ENCODE results near the gene ANKRD10.
"Not testable (repeated sequence)": the region's sequence is repeated elsewhere in the genome, so short reads cannot be mapped to it uniquely, and the experiment has no call there.

The ANKRD10 gene

GRCh38 chr13:110854866-110855265 is 60.0 kb downstream of the ANKRD10 start:
- Histone ChIP-seq H3K36me3 (ENCODE audit: control insufficient read depth, insufficient read depth, low read length) (no peaks in the 10 kb centered on the region), H3K27ac (ENCODE audit: low read depth, low read length) (no peak overlapping the region), H3K27me3 (ENCODE audit: control insufficient read depth, insufficient read depth, low read length) (no peaks in the 10 kb centered on the region), H3K9me3 (ENCODE audit: control insufficient read depth, insufficient read depth, low read length) (no peaks in the 10 kb centered on the region), H3K4me1 (ENCODE audit: control insufficient read depth, insufficient read depth, low read length) (peaks cover 6% of the 10 kb centered on the region; the same call in 1 of the 2 replicates), H3K9ac (ENCODE audit: low read depth, low read length) (no peak overlapping the region), H3K4me3 (ENCODE audit: low read depth, low read length) (no peak overlapping the region)

DNA sequence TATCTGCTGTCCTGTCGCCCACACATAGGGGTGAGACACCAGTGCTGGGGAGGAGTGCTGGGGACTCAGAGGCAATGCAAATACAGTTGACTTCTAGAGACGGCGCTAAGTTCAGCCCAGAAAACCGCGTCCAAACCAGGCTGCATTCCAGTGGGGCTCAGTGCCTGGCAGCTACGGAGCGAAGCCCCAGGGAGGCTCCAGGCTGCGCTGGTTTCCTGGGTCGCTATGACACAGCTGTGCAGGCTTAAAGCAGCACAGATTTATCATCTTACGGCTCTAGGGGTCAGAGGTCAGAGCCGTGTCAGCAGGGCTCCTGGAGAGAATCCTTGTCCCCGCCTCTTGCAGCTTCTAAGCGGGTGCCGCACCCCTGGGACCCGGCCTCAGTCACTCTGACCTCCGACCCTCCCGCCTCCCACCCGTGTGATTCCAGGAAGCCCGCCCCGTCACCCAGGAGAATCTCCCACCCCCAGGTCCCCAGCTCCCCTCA is 61.6 kb downstream of the ANKRD10 start:
- Histone ChIP-seq H3K4me1 (ENCODE audit: control insufficient read depth, insufficient read depth, low read length) (peaks cover 6% of the 10 kb centered on the region; the same call in 1 of the 2 replicates), H3K36me3 (ENCODE audit: control insufficient read depth, insufficient read depth, low read length) (no peaks in the 10 kb centered on the region), H3K27ac (ENCODE audit: low read depth, low read length) (no peak overlapping the region), H3K4me3 (ENCODE audit: low read depth, low read length) (no peak overlapping the region), H3K9me3 (ENCODE audit: control insufficient read depth, insufficient read depth, low read length) (no peaks in the 10 kb centered on the region), H3K27me3 (ENCODE audit: control insufficient read depth, insufficient read depth, low read length) (no peaks in the 10 kb centered on the region), H3K9ac (ENCODE audit: low read depth, low read length) (no peak overlapping the region)

GRCh38 chr13:110850840-110851239 is 64.0 kb downstream of the ANKRD10 start:
- Histone ChIP-seq H3K4me1 (ENCODE audit: control insufficient read depth, insufficient read depth, low read length) (peaks cover 6% of the 10 kb centered on the region; the same call in 1 of the 2 replicates), H3K27ac (ENCODE audit: low read depth, low read length) (no peak overlapping the region), H3K9ac (ENCODE audit: low read depth, low read length) (no peak overlapping the region), H3K27me3 (ENCODE audit: control insufficient read depth, insufficient read depth, low read length) (no peaks in the 10 kb centered on the region), H3K9me3 (ENCODE audit: control insufficient read depth, insufficient read depth, low read length) (no peaks in the 10 kb centered on the region), H3K36me3 (ENCODE audit: control insufficient read depth, insufficient read depth, low read length) (no peaks in the 10 kb centered on the region), H3K4me3 (ENCODE audit: low read depth, low read length) (no peak overlapping the region)

GRCh38 chr13:110850006-110850405 is 64.9 kb downstream of the ANKRD10 start:
- H3K9ac ChIP-seq (ENCODE audit: low read depth, low read length): no peak overlapping the region
- H3K27ac ChIP-seq (ENCODE audit: low read depth, low read length): no peak overlapping the region
- peaks cover 6% of the 10 kb centered on the region; the same call in 1 of the 2 replicates for H3K4me1 ChIP-seq (ENCODE audit: control insufficient read depth, insufficient read depth, low read length)
- no peaks in the 10 kb centered on the region for H3K27me3 ChIP-seq (ENCODE audit: control insufficient read depth, insufficient read depth, low read length)
- no peak overlapping the region for H3K4me3 ChIP-seq (ENCODE audit: low read depth, low read length)
- H3K9me3 ChIP-seq (ENCODE audit: control insufficient read depth, insufficient read depth, low read length): no peaks in the 10 kb centered on the region
- H3K36me3 ChIP-seq (ENCODE audit: control insufficient read depth, insufficient read depth, low read length): no peaks in the 10 kb centered on the region

- H3K4me3 ChIP-seq (ENCODE audit: low read depth, low read length): no peak overlapping the region
- H3K9me3 ChIP-seq (ENCODE audit: control insufficient read depth, insufficient read depth, low read length): 0 out of 2 replicates have a peak, but pooled peaks cover 4% of the 10 kb centered on the region
- H3K9ac ChIP-seq (ENCODE audit: low read depth, low read length): no peak overlapping the region
- H3K36me3 ChIP-seq (ENCODE audit: control insufficient read depth, insufficient read depth, low read length): no peaks in the 10 kb centered on the region
- no peaks in the 10 kb centered on the region for H3K27me3 ChIP-seq (ENCODE audit: control insufficient read depth, insufficient read depth, low read length)
- H3K27ac ChIP-seq (ENCODE audit: low read depth, low read length): no peak overlapping the region
- H3K4me1 ChIP-seq (ENCODE audit: control insufficient read depth, insufficient read depth, low read length): no peaks in the 10 kb centered on the region
Measured at GRCh38 chr13:110845520-110845919, 69.3 kb downstream of the ANKRD10 start.

- H3K27me3 ChIP-seq (ENCODE audit: control insufficient read depth, insufficient read depth, low read length): no peaks in the 10 kb centered on the region
- H3K9me3 ChIP-seq (ENCODE audit: control insufficient read depth, insufficient read depth, low read length): 0 out of 2 replicates have a peak, but pooled peaks cover 4% of the 10 kb centered on the region
- H3K4me1 ChIP-seq (ENCODE audit: control insufficient read depth, insufficient read depth, low read length): no peaks in the 10 kb centered on the region
- no peak overlapping the region for H3K4me3 ChIP-seq (ENCODE audit: low read depth, low read length)
- no peaks in the 10 kb centered on the region for H3K36me3 ChIP-seq (ENCODE audit: control insufficient read depth, insufficient read depth, low read length)
- no peak overlapping the region for H3K9ac ChIP-seq (ENCODE audit: low read depth, low read length)
- H3K27ac ChIP-seq (ENCODE audit: low read depth, low read length): no peak overlapping the region
Measured at GRCh38 chr13:110841846-110842245, 73.0 kb downstream of the ANKRD10 start.

- Histone ChIP-seq H3K4me3 (ENCODE audit: low read depth, low read length) (no peak overlapping the region), H3K27me3 (ENCODE audit: control insufficient read depth, insufficient read depth, low read length) (no peaks in the 10 kb centered on the region), H3K9me3 (ENCODE audit: control insufficient read depth, insufficient read depth, low read length) (0 out of 2 replicates have a peak, but pooled peaks cover 4% of the 10 kb centered on the region), H3K4me1 (ENCODE audit: control insufficient read depth, insufficient read depth, low read length) (no peaks in the 10 kb centered on the region), H3K27ac (ENCODE audit: low read depth, low read length) (no peak overlapping the region), H3K9ac (ENCODE audit: low read depth, low read length) (no peak overlapping the region), H3K36me3 (ENCODE audit: control insufficient read depth, insufficient read depth, low read length) (no peaks in the 10 kb centered on the region)
Measured at GRCh38 chr13:110841406-110841805, 73.5 kb downstream of the ANKRD10 start.

- Histone ChIP-seq H3K36me3 (ENCODE audit: control insufficient read depth, insufficient read depth, low read length) (no peaks in the 10 kb centered on the region), H3K27me3 (ENCODE audit: control insufficient read depth, insufficient read depth, low read length) (no peaks in the 10 kb centered on the region), H3K4me1 (ENCODE audit: control insufficient read depth, insufficient read depth, low read length) (no peaks in the 10 kb centered on the region), H3K27ac (ENCODE audit: low read depth, low read length) (no peak overlapping the region), H3K9me3 (ENCODE audit: control insufficient read depth, insufficient read depth, low read length) (0 out of 2 replicates have a peak, but pooled peaks cover 4% of the 10 kb centered on the region), H3K9ac (ENCODE audit: low read depth, low read length) (no peak overlapping the region), H3K4me3 (ENCODE audit: low read depth, low read length) (no peak overlapping the region)
Measured at GRCh38 chr13:110838867-110839538, 75.9 kb downstream of the ANKRD10 start.

DNA sequence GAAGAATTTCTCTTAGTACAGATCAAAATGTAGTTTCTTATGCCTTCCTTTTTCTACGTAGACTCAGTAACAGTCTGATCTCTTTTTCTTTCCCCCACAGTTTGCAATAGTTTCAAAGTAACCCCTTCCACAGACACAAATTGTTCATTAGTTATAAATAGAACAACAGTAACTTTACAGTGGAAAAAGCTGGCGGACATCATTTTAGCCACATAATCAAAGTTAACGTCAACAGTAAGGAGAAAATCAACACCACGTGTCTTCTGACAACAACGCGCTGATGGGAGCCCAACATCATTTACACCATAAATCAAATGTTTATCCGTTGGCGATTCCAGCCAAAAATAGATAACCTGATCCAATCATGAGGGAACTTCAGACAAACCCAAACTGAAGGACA is 76.8 kb downstream of the ANKRD10 start:
- Histone ChIP-seq H3K27me3 (ENCODE audit: control insufficient read depth, insufficient read depth, low read length) (no peaks in the 10 kb centered on the region), H3K9me3 (ENCODE audit: control insufficient read depth, insufficient read depth, low read length) (0 out of 2 replicates have a peak, but pooled peaks cover 4% of the 10 kb centered on the region), H3K4me1 (ENCODE audit: control insufficient read depth, insufficient read depth, low read length) (no peaks in the 10 kb centered on the region), H3K9ac (ENCODE audit: low read depth, low read length) (no peak overlapping the region), H3K4me3 (ENCODE audit: low read depth, low read length) (no peak overlapping the region), H3K27ac (ENCODE audit: low read depth, low read length) (no peak overlapping the region), H3K36me3 (ENCODE audit: control insufficient read depth, insufficient read depth, low read length) (no peaks in the 10 kb centered on the region)

DNA sequence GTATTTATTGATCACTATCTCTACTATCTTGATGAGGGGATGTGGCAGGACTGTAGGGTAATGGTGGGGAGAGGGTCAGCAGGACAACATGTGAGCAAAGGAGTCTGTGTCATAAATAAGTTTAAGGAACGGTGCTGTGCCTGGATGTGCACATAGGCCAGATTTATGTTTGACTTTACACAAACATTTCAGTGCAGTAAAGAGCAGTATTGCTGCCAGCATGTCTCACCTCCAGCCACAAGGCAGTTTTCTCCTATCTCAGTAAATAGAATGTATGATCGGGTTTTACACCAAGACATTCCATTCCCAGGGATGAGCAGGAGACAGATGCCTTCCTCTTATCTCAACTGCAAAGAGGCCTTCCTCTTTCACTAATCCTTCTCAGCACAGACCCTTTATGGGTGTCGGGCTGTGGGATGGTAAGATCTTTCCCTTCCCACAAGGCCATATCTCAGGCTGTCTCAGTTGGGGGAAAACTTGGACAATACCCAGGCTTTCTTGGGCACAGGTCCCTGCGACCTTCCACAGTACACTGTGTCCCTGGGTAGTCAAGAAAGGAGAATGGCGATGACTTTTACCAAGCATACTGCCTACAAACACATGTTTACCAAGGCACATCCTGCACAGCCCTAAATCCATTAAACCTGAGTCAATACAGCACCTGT is 77.3 kb downstream of the ANKRD10 start:
- not testable (repeated sequence) for H3K9me3 ChIP-seq (ENCODE audit: control insufficient read depth, insufficient read depth, low read length); H3K27me3 ChIP-seq (ENCODE audit: control insufficient read depth, insufficient read depth, low read length); H3K27ac ChIP-seq (ENCODE audit: low read depth, low read length); H3K4me3 ChIP-seq (ENCODE audit: low read depth, low read length); H3K4me1 ChIP-seq (ENCODE audit: control insufficient read depth, insufficient read depth, low read length); H3K9ac ChIP-seq (ENCODE audit: low read depth, low read length); H3K36me3 ChIP-seq (ENCODE audit: control insufficient read depth, insufficient read depth, low read length)

GRCh38 chr13:110836605-110836903 is 78.3 kb downstream of the ANKRD10 start:
- no peaks in the 10 kb centered on the region for H3K36me3 ChIP-seq (ENCODE audit: control insufficient read depth, insufficient read depth, low read length)
- H3K27ac ChIP-seq (ENCODE audit: low read depth, low read length): no peak overlapping the region
- no peaks in the 10 kb centered on the region for H3K27me3 ChIP-seq (ENCODE audit: control insufficient read depth, insufficient read depth, low read length)
- H3K9me3 ChIP-seq (ENCODE audit: control insufficient read depth, insufficient read depth, low read length): 0 out of 2 replicates have a peak, but pooled peaks cover 3% of the 10 kb centered on the region
- no peak overlapping the region for H3K9ac ChIP-seq (ENCODE audit: low read depth, low read length)
- H3K4me1 ChIP-seq (ENCODE audit: control insufficient read depth, insufficient read depth, low read length): no peaks in the 10 kb centered on the region
- no peak overlapping the region for H3K4me3 ChIP-seq (ENCODE audit: low read depth, low read length)
